ENCODE measurements around the gene SRPK2. TPM values are rescaled to one million over a fixed set of nuclear protein-coding genes. Genes with fewer than 3 reads are reported as not detected.

The SRPK2 gene
- total RNA-seq, 1 experiment from 2014 or later, result 59.8 TPM

GRCh38 chr7:105164751-105165150 lies 224.0 kb downstream of the SRPK2 start:
- ChIA-PET CTCF (no interaction called here), POLR2A (ENCODE audit: low non-redundant PET) (no interaction called here)
- no peak overlapping the region for H3K27ac ChIP-seq (ENCODE audit: low read depth, low read length, poor library complexity, severe bottlenecking)
- no TSS peak for BruUV-seq (replicated peaks)
- H3K4me3 ChIP-seq (ENCODE audit: low read depth, low read length, poor library complexity, severe bottlenecking), result no peak overlapping the region
- intact Hi-C loops (cut with micrococcal nuclease; ENCODE audit: unreplicated experiment), result no loop called here
- peaks cover 16% of the 10 kb centered on the region for H3K36me3 ChIP-seq (ENCODE audit: insufficient read depth, low read length, poor library complexity, severe bottlenecking)
- no peaks in the 10 kb centered on the region for H3K27me3 ChIP-seq (replicated peaks; ENCODE audit: insufficient read depth, low read depth, low read length, poor library complexity)
- no peaks in the 10 kb centered on the region for H3K9me3 ChIP-seq (ENCODE audit: low read depth, low read length, poor library complexity, severe bottlenecking)
- TF ChIP-seq EZH2 (IDR thresholded peaks at IDR 0.05; ENCODE audit: borderline replicate concordance, low read depth, low read length, poor library complexity, severe bottlenecking) (no peak), CTCF (conservative IDR thresholded peaks at IDR 0.05; ENCODE audit: low read depth, low read length) (no peak)
- DNase-seq (ENCODE audit: low spot score), result no peak
- no peaks in the 10 kb centered on the region for H3K4me1 ChIP-seq (ENCODE audit: insufficient read depth, low read length, poor library complexity, severe bottlenecking)

- Histone ChIP-seq H3K4me3 (ENCODE audit: low read depth, low read length, poor library complexity, severe bottlenecking) (no peak overlapping the region), H3K4me1 (ENCODE audit: insufficient read depth, low read length, poor library complexity, severe bottlenecking) (no peaks in the 10 kb centered on the region), H3K9me3 (ENCODE audit: low read depth, low read length, poor library complexity, severe bottlenecking) (no peaks in the 10 kb centered on the region), H3K36me3 (ENCODE audit: insufficient read depth, low read length, poor library complexity, severe bottlenecking) (peaks cover 16% of the 10 kb centered on the region), H3K27ac (ENCODE audit: low read depth, low read length, poor library complexity, severe bottlenecking) (no peak overlapping the region), H3K27me3 (replicated peaks; ENCODE audit: insufficient read depth, low read depth, low read length, poor library complexity) (no peaks in the 10 kb centered on the region)
- TF ChIP-seq EZH2 (IDR thresholded peaks at IDR 0.05; ENCODE audit: borderline replicate concordance, low read depth, low read length, poor library complexity, severe bottlenecking) (no peak), CTCF (conservative IDR thresholded peaks at IDR 0.05; ENCODE audit: low read depth, low read length) (no peak)
- no peak for DNase-seq (ENCODE audit: low spot score)
- POLR2A ChIA-PET (ENCODE audit: low non-redundant PET), result no interaction called here
- intact Hi-C loops (cut with micrococcal nuclease; ENCODE audit: unreplicated experiment), result no loop called here
- CTCF ChIA-PET, result no interaction called here
- no TSS peak for BruUV-seq (replicated peaks)
These were observed 225.0 kb downstream of the SRPK2 start for GRCh38 chr7:105163718-105164117.

- intact Hi-C loops (cut with micrococcal nuclease; ENCODE audit: unreplicated experiment), result no loop called here
- Histone ChIP-seq H3K27ac (ENCODE audit: low read depth, low read length, poor library complexity, severe bottlenecking) (no peak overlapping the region), H3K4me3 (ENCODE audit: low read depth, low read length, poor library complexity, severe bottlenecking) (no peak overlapping the region), H3K9me3 (ENCODE audit: low read depth, low read length, poor library complexity, severe bottlenecking) (no peaks in the 10 kb centered on the region), H3K27me3 (replicated peaks; ENCODE audit: insufficient read depth, low read depth, low read length, poor library complexity) (no peaks in the 10 kb centered on the region), H3K36me3 (ENCODE audit: insufficient read depth, low read length, poor library complexity, severe bottlenecking) (peaks cover 10% of the 10 kb centered on the region), H3K4me1 (ENCODE audit: insufficient read depth, low read length, poor library complexity, severe bottlenecking) (no peaks in the 10 kb centered on the region)
- no TSS peak for BruUV-seq (replicated peaks)
- TF ChIP-seq EZH2 (IDR thresholded peaks at IDR 0.05; ENCODE audit: borderline replicate concordance, low read depth, low read length, poor library complexity, severe bottlenecking) (no peak), CTCF (conservative IDR thresholded peaks at IDR 0.05; ENCODE audit: low read depth, low read length) (no peak)
- POLR2A ChIA-PET (ENCODE audit: low non-redundant PET), result no interaction called here
- CTCF ChIA-PET, result no interaction called here
- no peak for DNase-seq (ENCODE audit: low spot score)
These were observed 227.4 kb downstream of the SRPK2 start for GRCh38 chr7:105161366-105161765.
